WTC11 (cell line): ENCODE measurements around the gene G6PC3. TPM values are rescaled to one million over a fixed set of nuclear protein-coding genes. Genes with fewer than 3 reads are reported as not detected.
"Not testable (repeated sequence)": the region's sequence is repeated elsewhere in the genome, so short reads cannot be mapped to it uniquely, and the experiment has no call there.

Experiments
- ATAC-seq: fragments of 200-7000 bp; cut with Tn5 transposase; 2 replicates; pipeline ENCODE4 v1.10.0; 2021; ENCODE audit warnings: mild to moderate bottlenecking, moderate library complexity
- CTCF ChIA-PET: fragments of 300-600 bp; sonication (Branson Sonifier 250); formaldehyde crosslinking; loops from one replicate; lab custom pipeline; 2021; ENCODE audit warnings: antibody characterized with exemption; lab: Charles Lee
- POLR2A ChIA-PET: fragments of 350-600 bp; sonication (Branson Sonifier 250); formaldehyde crosslinking; loops from one replicate; lab custom pipeline; 2021; ENCODE audit warnings: antibody characterized with exemption; lab: Charles Lee
- DNase-seq: peaks from one replicate; pipeline ENCODE4 v3.0.0; 2021; ENCODE audit warnings: low spot score
- H3K27ac Mint-ChIP-seq: 2 replicates; pipeline ENCODE4 v1.8.0; 2021; ENCODE audit warnings: mixed read lengths
- H3K27me3 Mint-ChIP-seq: 2 replicates; pipeline ENCODE4 v1.8.0; 2021; ENCODE audit warnings: low read depth, mild to moderate bottlenecking, moderate library complexity, mixed read lengths
- H3K36me3 Mint-ChIP-seq: 2 replicates; pipeline ENCODE4 v1.8.0; 2021; ENCODE audit warnings: mixed read lengths
- H3K4me1 Mint-ChIP-seq: 2 replicates; pipeline ENCODE4 v1.8.0; 2022; ENCODE audit warnings: mixed read lengths
- H3K4me3 Mint-ChIP-seq: 2 replicates; pipeline ENCODE4 v1.8.0; 2021; ENCODE audit warnings: mild to moderate bottlenecking, moderate library complexity, mixed read lengths
- H3K9me3 Mint-ChIP-seq: 2 replicates; pipeline ENCODE4 v1.8.0; 2021; ENCODE audit warnings: mixed read lengths
- ATF2 ChIP-seq: sonication (generic); formaldehyde crosslinking; IDR thresholded peaks from 2 replicates; pipeline ENCODE4 v1.8.1; 2022; ENCODE audit warnings: low read depth, missing genetic modification reagents, borderline replicate concordance
- CBFB ChIP-seq: sonication (generic); formaldehyde crosslinking; IDR thresholded peaks from 2 replicates; pipeline ENCODE4 v1.8.1; 2022; ENCODE audit warnings: mild to moderate bottlenecking, low read depth, missing genetic modification reagents
- CREB1 ChIP-seq: sonication (generic); formaldehyde crosslinking; IDR thresholded peaks from 2 replicates; pipeline ENCODE4 v1.8.0; 2023; ENCODE audit warnings: mild to moderate bottlenecking, missing genetic modification reagents
- E2F1 ChIP-seq: sonication (generic); formaldehyde crosslinking; IDR thresholded peaks from 2 replicates; pipeline ENCODE4 v1.8.0; 2022; ENCODE audit warnings: mild to moderate bottlenecking, missing genetic modification reagents
- ELF4 ChIP-seq: sonication (generic); formaldehyde crosslinking; IDR thresholded peaks from 2 replicates; pipeline ENCODE4 v1.8.1; 2022; ENCODE audit warnings: low read depth, mild to moderate bottlenecking, moderate library complexity, missing genetic modification reagents
- FOXP1 ChIP-seq: sonication (generic); formaldehyde crosslinking; IDR thresholded peaks from 2 replicates; pipeline ENCODE4 v1.8.0; 2022; ENCODE audit warnings: missing genetic modification reagents, mild to moderate bottlenecking, moderate library complexity, borderline replicate concordance
- HMGA2 ChIP-seq: fragments of 250-450 bp; sonication (Bioruptor Pico); IDR thresholded peaks from 2 replicates; pipeline ENCODE4 v1.4.0; 2021; ENCODE audit warnings: mild to moderate bottlenecking, moderate library complexity
- PRRX2 ChIP-seq: fragments of 250-450 bp; sonication (Bioruptor Pico); IDR thresholded peaks from 2 replicates; pipeline ENCODE4 v1.8.0; 2021; ENCODE audit warnings: mild to moderate bottlenecking
- SP1 ChIP-seq: sonication (generic); formaldehyde crosslinking; conservative IDR thresholded peaks from 2 replicates; pipeline ENCODE4 v1.8.1; 2022; ENCODE audit warnings: missing genetic modification reagents
- ZMAT4 ChIP-seq: fragments of 250-450 bp; sonication (Bioruptor Pico); IDR thresholded peaks from 2 replicates; pipeline ENCODE4 v1.9.0; 2021; ENCODE audit warnings: mild to moderate bottlenecking
- ZNF219 ChIP-seq: sonication (generic); formaldehyde crosslinking; IDR thresholded peaks from 2 replicates; pipeline ENCODE4 v1.8.0; 2023; ENCODE audit warnings: missing genetic modification reagents, mild to moderate bottlenecking, borderline replicate concordance
- ZNF263 ChIP-seq: sonication (generic); formaldehyde crosslinking; IDR thresholded peaks from 2 replicates; pipeline ENCODE4 v1.8.1; 2022; ENCODE audit warnings: low read depth, mild to moderate bottlenecking, moderate library complexity, missing genetic modification reagents
- ZSCAN18 ChIP-seq: fragments of 250-450 bp; sonication (Bioruptor Pico); IDR thresholded peaks from 2 replicates; pipeline ENCODE4 v2.1.2; 2022; ENCODE audit warnings: mild to moderate bottlenecking, moderate library complexity
- total RNA-seq: library from RNA; stranded (reverse); gene quantifications from 3 replicates; pipeline ENCODE4 v1.2.3, GENCODE V29; 2021
- TF ChIP-seq, protein P1 (sequence below): fragments of 250-450 bp; sonication (Bioruptor Pico); conservative IDR thresholded peaks from 2 replicates; pipeline ENCODE4 v1.9.0; 2021; ENCODE audit warnings: mild to moderate bottlenecking

The G6PC3 gene
- total RNA-seq, 1 experiment from 2014 or later = 121 TPM

GRCh38 chr17:44097110-44097958 lies 26.8 kb downstream of the G6PC3 start:
- Mint-ChIP-seq H3K36me3 (no peaks in the 10 kb centered on the region; the same call in 1 of the 2 replicates), H3K4me1 (peaks cover 39% of the 10 kb centered on the region), H3K9me3 (no peaks in the 10 kb centered on the region), H3K27ac (peak overlapping the region; percentile 63), H3K4me3 (no peak overlapping the region), H3K27me3 (no peaks in the 10 kb centered on the region)
- TF ChIP-seq FOXP1 (CRISPR knock-in tag) (0 out of 2 replicates have a peak, but pooled peaks have one; percentile 18), ZNF219 (CRISPR knock-in tag) (0 out of 2 replicates have a peak, but pooled peaks have one; percentile 35), ZSCAN18 (CRISPR knock-in tag) (no peak)
- ATAC-seq (no peak), DNase-seq (no peak)
- ChIA-PET CTCF (interaction anchor here (1.2 to 10.3 kb wide), 5 partner anchors 10 to 257 kb away, joined by 6 to 116 read pairs (median 10); partner anchors contain the start of gene HDAC5), POLR2A (no interaction called here)

DNA sequence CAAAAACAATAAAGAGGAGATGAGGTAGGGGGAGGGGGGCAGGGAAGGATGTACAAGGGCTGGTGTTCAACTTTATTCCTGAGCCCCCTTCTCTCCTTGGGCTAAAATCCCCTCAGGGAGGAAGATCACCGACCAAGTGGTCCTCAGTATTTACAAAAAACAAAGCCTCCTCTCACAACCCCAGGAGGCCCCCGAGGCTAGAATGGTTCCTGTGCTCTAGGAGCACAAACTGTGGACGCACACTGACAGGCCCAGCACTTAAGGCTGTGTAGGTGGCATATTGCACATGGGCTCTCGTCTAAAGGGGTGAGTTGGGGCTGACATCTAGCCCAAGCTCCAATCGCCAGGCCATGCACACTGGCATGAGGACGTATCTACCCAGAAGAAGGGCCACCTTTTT lies 31.3 kb downstream of the G6PC3 start:
- H3K27ac Mint-ChIP-seq, POLR2A ChIA-PET, ATAC-seq: not testable (repeated sequence)

GRCh38 chr17:44102849-44103622 lies 32.5 kb downstream of the G6PC3 start:
- Mint-ChIP-seq H3K36me3 (no peaks in the 10 kb centered on the region), H3K27ac (peak overlapping the region; percentile 95), H3K4me1 (peaks cover 17% of the 10 kb centered on the region), H3K27me3 (no peaks in the 10 kb centered on the region), H3K9me3 (no peaks in the 10 kb centered on the region), H3K4me3 (no peak overlapping the region)
- ChIA-PET POLR2A (no interaction called here), CTCF (interaction anchor here (0.6 to 10.3 kb wide), 9 partner anchors 9 to 203 kb away, joined by 3 to 116 read pairs (median 3); partner anchors contain the start of gene HDAC5)
- no peak for TF ChIP-seq FOXP1 (CRISPR knock-in tag)
- no peak for TF ChIP-seq ELF4 (CRISPR knock-in tag)
- no peak for TF ChIP-seq ZMAT4
- TF ChIP-seq E2F1 (CRISPR knock-in tag) = no peak
- TF ChIP-seq CBFB = no peak
- TF ChIP-seq PRRX2 (CRISPR knock-in tag) = no peak
- TF ChIP-seq CREB1 (CRISPR knock-in tag) = no peak
- TF ChIP-seq ATF2 = no peak
- no peak for TF ChIP-seq ZSCAN18 (CRISPR knock-in tag)
- TF ChIP-seq HMGA2 (CRISPR knock-in tag) = no peak
- TF ChIP-seq, protein P1, sequence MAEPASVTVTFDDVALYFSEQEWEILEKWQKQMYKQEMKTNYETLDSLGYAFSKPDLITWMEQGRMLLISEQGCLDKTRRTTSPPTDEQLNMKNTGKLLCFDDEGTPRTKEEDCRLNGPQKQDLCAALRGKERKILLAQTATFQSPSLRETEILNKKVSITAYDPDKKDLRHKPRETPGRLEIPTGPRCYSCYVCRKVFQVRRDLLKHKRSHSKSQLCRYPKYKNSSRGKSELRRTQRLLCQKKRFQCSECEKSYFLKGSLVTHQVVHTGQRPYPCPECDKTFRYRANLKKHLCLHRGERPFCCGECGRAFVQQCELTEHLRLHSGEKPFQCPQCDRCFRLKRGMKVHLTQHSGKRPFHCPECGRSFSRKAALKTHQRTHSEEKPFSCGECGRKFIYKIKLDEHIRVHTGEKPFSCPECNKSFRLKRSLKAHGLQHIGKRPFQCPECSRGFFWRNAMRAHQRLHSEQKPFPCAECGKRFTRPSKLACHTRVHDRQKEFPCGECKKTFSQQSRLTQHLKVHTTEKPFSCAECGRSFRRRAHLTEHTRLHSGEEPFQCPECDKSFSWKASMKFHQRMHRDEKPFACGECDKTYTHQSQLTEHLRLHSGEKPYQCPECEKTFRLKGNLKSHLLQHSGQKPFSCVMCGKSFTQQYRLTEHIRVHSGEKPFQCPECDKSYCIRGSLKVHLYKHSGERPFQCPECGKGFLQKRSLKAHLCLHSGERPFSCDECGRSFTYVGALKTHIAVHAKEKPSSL (CRISPR knock-in tag) = no peak
- TF ChIP-seq SP1 (CRISPR knock-in tag) = no peak
- no peak for TF ChIP-seq ZNF263 (CRISPR knock-in tag)
- ATAC-seq (no peak), DNase-seq (no peak)

More for the DNA sequence above, 31.3 kb downstream of the G6PC3 start:
- H3K27me3 Mint-ChIP-seq, H3K36me3 Mint-ChIP-seq, H3K9me3 Mint-ChIP-seq, H3K4me3 Mint-ChIP-seq, DNase-seq: not testable (repeated sequence)
- CTCF ChIA-PET = interaction anchor here (0.7 to 10.3 kb wide), 6 partner anchors 9 to 261 kb away, joined by 3 to 116 read pairs (median 4); partner anchors contain the start of genes FAM171A2 and HDAC5
- peaks cover 23% of the 10 kb centered on the region for H3K4me1 Mint-ChIP-seq
